ENCODE results near the gene TOP2B. TPM values are rescaled to one million over a fixed set of nuclear protein-coding genes. Genes with fewer than 3 reads are reported as not detected.

The TOP2B gene
- total and polyA plus RNA-seq, 12 donors = 34.2 to 126 (median 101) TPM

GRCh38 chr3:25695731-25696420, 31.2 kb upstream of the TOP2B start:
- TF ChIP-seq, protein P1, sequence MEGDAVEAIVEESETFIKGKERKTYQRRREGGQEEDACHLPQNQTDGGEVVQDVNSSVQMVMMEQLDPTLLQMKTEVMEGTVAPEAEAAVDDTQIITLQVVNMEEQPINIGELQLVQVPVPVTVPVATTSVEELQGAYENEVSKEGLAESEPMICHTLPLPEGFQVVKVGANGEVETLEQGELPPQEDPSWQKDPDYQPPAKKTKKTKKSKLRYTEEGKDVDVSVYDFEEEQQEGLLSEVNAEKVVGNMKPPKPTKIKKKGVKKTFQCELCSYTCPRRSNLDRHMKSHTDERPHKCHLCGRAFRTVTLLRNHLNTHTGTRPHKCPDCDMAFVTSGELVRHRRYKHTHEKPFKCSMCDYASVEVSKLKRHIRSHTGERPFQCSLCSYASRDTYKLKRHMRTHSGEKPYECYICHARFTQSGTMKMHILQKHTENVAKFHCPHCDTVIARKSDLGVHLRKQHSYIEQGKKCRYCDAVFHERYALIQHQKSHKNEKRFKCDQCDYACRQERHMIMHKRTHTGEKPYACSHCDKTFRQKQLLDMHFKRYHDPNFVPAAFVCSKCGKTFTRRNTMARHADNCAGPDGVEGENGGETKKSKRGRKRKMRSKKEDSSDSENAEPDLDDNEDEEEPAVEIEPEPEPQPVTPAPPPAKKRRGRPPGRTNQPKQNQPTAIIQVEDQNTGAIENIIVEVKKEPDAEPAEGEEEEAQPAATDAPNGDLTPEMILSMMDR (IDR thresholded peaks at IDR 0.05) = no peak
- Histone ChIP-seq H3K4me3 (no peak overlapping the region), H3K36me3 (no peaks in the 10 kb centered on the region), H3K9me3 (peaks cover 0 to 3% (median 0%) of the 10 kb centered on the region in 11 donors), H3K27ac (no peak overlapping the region), H3K27me3 (no peaks in the 10 kb centered on the region), H3K4me1 (no peaks in the 10 kb centered on the region)
- intact Hi-C loops (cut with DNase I) = no loop called here
- ATAC-seq (no peak), DNase-seq (no peak)
- 84 to 93% methylated on average over 4 of the region's 4 CpGs for WGBS, 2 donors

DNA sequence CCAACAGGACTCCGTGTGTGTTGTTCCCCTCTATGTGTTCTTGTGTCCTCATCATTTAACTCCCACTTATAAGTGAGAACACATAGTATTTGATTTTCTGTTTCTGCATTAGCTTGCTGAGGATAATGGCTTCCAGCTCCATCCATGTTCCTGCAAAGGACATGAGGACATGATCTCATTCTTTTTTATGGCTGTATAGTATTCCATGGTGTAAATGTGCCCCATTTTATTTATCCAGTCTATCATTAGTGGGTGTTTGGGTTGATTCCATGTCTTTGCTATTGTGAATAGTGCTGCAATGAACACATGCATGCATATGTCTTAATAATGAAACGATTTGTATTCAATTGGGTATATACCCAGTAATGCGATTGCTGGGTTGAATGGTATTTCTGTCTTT, 28.5 kb upstream of the TOP2B start:
- WGBS, 2 donors = 64 to 89% methylated on average over 3 of the region's 3 CpGs
- Histone ChIP-seq H3K4me1 (no peaks in the 10 kb centered on the region), H3K36me3 (no peaks in the 10 kb centered on the region), H3K27me3 (no peaks in the 10 kb centered on the region), H3K4me3 (no peak overlapping the region), H3K9me3 (no peaks in the 10 kb centered on the region), H3K27ac (no peak overlapping the region)
- no peak for DNase-seq
- TF ChIP-seq, protein P1 (IDR thresholded peaks at IDR 0.05) = no peak
- intact Hi-C loops (cut with DNase I) = no loop called here
- no peak for ATAC-seq

DNA sequence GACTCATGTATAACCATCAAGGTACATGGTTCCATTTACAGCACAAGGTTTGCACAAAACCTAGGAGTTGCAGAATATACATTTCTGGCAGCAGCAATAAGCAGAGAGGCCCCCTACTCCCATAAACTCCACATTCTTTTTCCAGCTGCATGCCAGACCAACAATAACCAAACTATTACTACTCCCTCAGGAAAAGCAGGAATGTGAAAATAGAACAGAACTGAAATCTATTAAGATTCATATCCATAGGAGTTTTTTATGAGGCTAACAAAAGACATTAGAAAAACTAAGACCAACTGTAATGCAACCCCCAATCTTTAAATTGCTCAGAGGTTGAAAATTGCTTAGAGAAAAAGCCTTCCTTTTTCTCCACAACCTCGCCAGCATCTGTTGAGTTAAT, 27.6 kb upstream of the TOP2B start:
- Histone ChIP-seq H3K9me3 (no peaks in the 10 kb centered on the region), H3K4me1 (no peaks in the 10 kb centered on the region), H3K27ac (no peak overlapping the region), H3K4me3 (no peak overlapping the region), H3K36me3 (no peaks in the 10 kb centered on the region), H3K27me3 (no peaks in the 10 kb centered on the region)
- DNase-seq (no peak), ATAC-seq (no peak)
- 67 to 74% methylated on average over 1 of the region's 1 CpG for WGBS, 2 donors
- intact Hi-C loops (cut with DNase I) = no loop called here
- TF ChIP-seq, protein P1 (IDR thresholded peaks at IDR 0.05) = no peak

DNA sequence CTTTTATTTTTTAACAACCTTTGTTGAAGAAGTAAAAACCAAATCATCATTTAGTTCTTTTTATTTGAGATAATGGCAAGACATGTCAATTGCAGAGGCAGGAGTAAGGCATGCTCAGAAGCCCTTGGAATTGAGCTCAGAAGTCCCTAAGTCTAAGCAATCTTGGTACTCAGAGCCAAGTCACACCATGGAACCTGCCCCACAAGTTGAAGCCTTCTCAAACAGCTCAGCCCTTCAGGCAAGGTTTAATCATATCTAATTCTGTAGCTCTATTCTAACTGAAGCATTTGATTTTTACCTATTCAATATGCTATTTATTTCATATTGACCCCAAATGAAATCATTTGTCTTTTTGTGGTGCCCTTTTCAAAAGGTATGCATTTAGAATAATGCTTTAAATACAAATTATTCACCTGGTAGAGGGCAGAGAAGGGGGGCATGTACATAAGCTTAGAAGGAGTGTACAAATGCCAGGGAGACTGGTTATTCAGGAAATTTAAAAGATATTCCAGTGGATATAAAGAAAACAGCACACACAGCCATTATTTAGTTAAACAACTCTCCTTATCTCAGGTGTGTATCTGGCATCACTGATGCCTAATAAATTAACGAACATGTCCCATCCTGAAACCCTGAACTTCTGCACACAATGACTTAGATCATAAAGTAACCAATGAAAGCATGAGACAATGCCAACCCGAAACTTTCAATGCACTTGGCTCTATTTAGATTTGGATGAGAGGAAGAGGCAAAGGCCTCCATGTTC, 26.2 kb upstream of the TOP2B start:
- WGBS, 2 donors = 93 to 95% methylated on average over 2 of the region's 2 CpGs
- TF ChIP-seq, protein P1 (IDR thresholded peaks at IDR 0.05) = no peak
- Histone ChIP-seq H3K4me1 (no peaks in the 10 kb centered on the region), H3K27me3 (no peaks in the 10 kb centered on the region), H3K36me3 (no peaks in the 10 kb centered on the region), H3K27ac (no peak overlapping the region), H3K9me3 (no peaks in the 10 kb centered on the region), H3K4me3 (no peak overlapping the region)
- no peak for ATAC-seq
- DNase-seq = no peak
- intact Hi-C loops (cut with DNase I) = no loop called here

Measured in heart right ventricle (tissue), 16 donors.